ENCODE results near the gene LAX1.

LAX1 gene

GRCh38 chr1:203799971-203800370 lies 35.0 kb downstream of the LAX1 start:
- TF ChIP-seq EZH2phosphoT487 (IDR thresholded peaks at IDR 0.05; ENCODE audit: borderline replicate concordance, low read length) (no peak), CTCF (IDR thresholded peaks at IDR 0.05; ENCODE audit: low read depth, low read length, poor library complexity, severe bottlenecking) (no peak)
- Histone ChIP-seq H3F3A (ENCODE audit: control insufficient read depth, insufficient read depth) (no peaks in the 10 kb centered on the region), H3K9me3 (ENCODE audit: control insufficient read depth, insufficient read depth, low read length) (no peaks in the 10 kb centered on the region), H3K9me2 (replicated peaks; ENCODE audit: control insufficient read depth, low read length) (no peaks in the 10 kb centered on the region), H3K4me2 (ENCODE audit: low read length) (0 out of 2 replicates have a peak overlapping the region, but pooled peaks have one; percentile 0), H3K4me3 (ENCODE audit: low read length) (no peak overlapping the region), H3K4me1 (ENCODE audit: control insufficient read depth, low read length) (peaks cover 38% of the 10 kb centered on the region), H3K27ac (ENCODE audit: low read depth, low read length) (no peak overlapping the region), H3K79me2 (ENCODE audit: control insufficient read depth, low read length) (peaks cover 93% of the 10 kb centered on the region), H3K27me3 (ENCODE audit: control insufficient read depth, low read length) (no peaks in the 10 kb centered on the region), H3K36me3 (ENCODE audit: control insufficient read depth, low read length) (peaks cover 81% of the 10 kb centered on the region), H4K20me1 (ENCODE audit: control insufficient read depth, insufficient read depth, low read depth, low read length) (peaks cover 28% of the 10 kb centered on the region)

- no peaks in the 10 kb centered on the region for H3K27me3 ChIP-seq (ENCODE audit: control insufficient read depth, low read length)
- no peaks in the 10 kb centered on the region for H3K9me3 ChIP-seq (ENCODE audit: control insufficient read depth, insufficient read depth, low read length)
- H3K27ac ChIP-seq (ENCODE audit: low read depth, low read length) = no peak overlapping the region
- no peaks in the 10 kb centered on the region for H3F3A ChIP-seq (ENCODE audit: control insufficient read depth, insufficient read depth)
- TF ChIP-seq CTCF (IDR thresholded peaks at IDR 0.05; ENCODE audit: low read depth, low read length, poor library complexity, severe bottlenecking) = no peak
- TF ChIP-seq EZH2phosphoT487 (IDR thresholded peaks at IDR 0.05; ENCODE audit: borderline replicate concordance, low read length) = no peak
- H3K4me2 ChIP-seq (ENCODE audit: low read length) = no peak overlapping the region
- peaks cover 89% of the 10 kb centered on the region for H3K79me2 ChIP-seq (ENCODE audit: control insufficient read depth, low read length)
- no peaks in the 10 kb centered on the region for H4K20me1 ChIP-seq (ENCODE audit: control insufficient read depth, insufficient read depth, low read depth, low read length)
- H3K36me3 ChIP-seq (ENCODE audit: control insufficient read depth, low read length) = peaks cover 78% of the 10 kb centered on the region
- H3K4me1 ChIP-seq (ENCODE audit: control insufficient read depth, low read length) = no peaks in the 10 kb centered on the region
- no peaks in the 10 kb centered on the region for H3K9me2 ChIP-seq (replicated peaks; ENCODE audit: control insufficient read depth, low read length)
- H3K4me3 ChIP-seq (ENCODE audit: low read length) = no peak overlapping the region
Measured at GRCh38 chr1:203805689-203806088, 40.7 kb downstream of the LAX1 start.

- no peak overlapping the region for H3K27ac ChIP-seq (ENCODE audit: low read depth, low read length)
- TF ChIP-seq CTCF (IDR thresholded peaks at IDR 0.05; ENCODE audit: low read depth, low read length, poor library complexity, severe bottlenecking) = no peak
- no peak for TF ChIP-seq EZH2phosphoT487 (IDR thresholded peaks at IDR 0.05; ENCODE audit: borderline replicate concordance, low read length)
- H3K9me3 ChIP-seq (ENCODE audit: control insufficient read depth, insufficient read depth, low read length) = no peaks in the 10 kb centered on the region
- H3F3A ChIP-seq (ENCODE audit: control insufficient read depth, insufficient read depth) = no peaks in the 10 kb centered on the region
- H3K4me2 ChIP-seq (ENCODE audit: low read length) = no peak overlapping the region
- no peaks in the 10 kb centered on the region for H3K9me2 ChIP-seq (replicated peaks; ENCODE audit: control insufficient read depth, low read length)
- H3K4me3 ChIP-seq (ENCODE audit: low read length) = no peak overlapping the region
- H3K4me1 ChIP-seq (ENCODE audit: control insufficient read depth, low read length) = no peaks in the 10 kb centered on the region
- H3K79me2 ChIP-seq (ENCODE audit: control insufficient read depth, low read length) = peaks cover 76% of the 10 kb centered on the region
- H3K27me3 ChIP-seq (ENCODE audit: control insufficient read depth, low read length) = no peaks in the 10 kb centered on the region
- no peaks in the 10 kb centered on the region for H4K20me1 ChIP-seq (ENCODE audit: control insufficient read depth, insufficient read depth, low read depth, low read length)
- H3K36me3 ChIP-seq (ENCODE audit: control insufficient read depth, low read length) = peaks cover 71% of the 10 kb centered on the region
Measured at GRCh38 chr1:203807196-203807595, 42.2 kb downstream of the LAX1 start.

All from DOHH2 (cell line).